HG02588 (cell line): ENCODE measurements around the gene CYP3A7.
"Not testable (repeated sequence)": the region's sequence is repeated elsewhere in the genome, so short reads cannot be mapped to it uniquely, and the experiment has no call there.

ENCODE experiments used
- ATAC-seq: cut with Tn5 transposase; IDR thresholded peaks from one replicate; pipeline ENCODE4 v1.9.1; 2021; ENCODE audit warnings: mild to moderate bottlenecking, moderate library complexity; ENCODE audit not compliant: unreplicated experiment

Gene CYP3A7

DNA sequence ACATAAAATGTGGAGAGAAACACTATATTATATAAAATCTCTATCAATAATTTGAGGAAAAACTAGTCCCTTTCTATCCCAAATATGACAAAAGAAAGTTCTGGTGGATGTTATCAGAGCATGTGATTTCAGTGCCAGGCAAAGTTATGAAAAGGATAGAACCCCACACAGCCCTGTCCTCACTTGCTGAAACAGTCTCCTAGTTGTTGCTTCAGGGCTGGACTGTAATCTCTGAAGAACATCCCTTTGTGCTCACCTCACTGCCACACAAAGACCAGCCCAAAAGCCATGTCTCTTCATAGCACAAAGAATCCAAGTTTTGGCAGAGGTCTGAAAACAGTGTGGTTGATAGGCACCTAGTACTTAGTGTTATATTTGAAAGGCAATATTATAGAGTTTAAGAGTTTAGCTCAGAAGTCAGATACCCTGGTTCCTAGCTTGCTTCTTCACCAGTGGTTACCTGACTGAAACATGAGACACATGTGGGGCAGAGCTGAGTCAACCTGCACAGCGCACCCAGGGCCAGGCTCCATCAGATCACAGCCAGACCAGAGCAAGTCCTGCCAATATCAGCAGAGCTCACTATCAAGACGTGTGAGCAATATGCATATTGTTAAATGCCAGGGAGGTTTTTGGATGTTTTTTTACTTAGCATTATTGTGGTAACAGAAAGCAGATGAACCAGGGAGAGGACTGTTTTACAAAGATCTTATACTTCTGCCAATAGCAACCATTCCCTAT lies 25.0 kb downstream of the CYP3A7 start:
- no peak for ATAC-seq

- ATAC-seq: no peak
Observed at GRCh38 chr7:99709260-99709659, 25.7 kb downstream of the CYP3A7 start.

DNA sequence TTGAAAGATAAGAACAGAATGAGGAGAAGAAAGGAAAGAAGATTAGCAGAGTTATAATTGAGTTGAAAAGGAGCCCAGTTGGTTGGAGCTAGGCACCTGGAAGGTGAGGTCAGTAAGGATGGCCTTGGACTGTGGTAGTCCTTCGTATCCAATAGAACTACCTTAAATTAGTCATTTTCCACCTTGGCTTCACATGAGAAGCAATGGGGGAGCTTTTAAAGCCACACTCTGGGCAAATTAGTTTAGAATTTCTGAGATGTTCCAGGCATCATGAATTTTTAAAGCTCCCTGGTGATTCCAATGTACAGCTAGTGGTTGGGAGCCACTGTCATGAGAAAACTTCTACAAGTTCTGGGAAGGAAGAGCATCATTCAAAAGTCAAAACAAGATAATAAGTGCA lies 27.9 kb downstream of the CYP3A7 start:
- no peak for ATAC-seq

- ATAC-seq: no peak
Observed at GRCh38 chr7:99699946-99700345, 35.0 kb downstream of the CYP3A7 start.

DNA sequence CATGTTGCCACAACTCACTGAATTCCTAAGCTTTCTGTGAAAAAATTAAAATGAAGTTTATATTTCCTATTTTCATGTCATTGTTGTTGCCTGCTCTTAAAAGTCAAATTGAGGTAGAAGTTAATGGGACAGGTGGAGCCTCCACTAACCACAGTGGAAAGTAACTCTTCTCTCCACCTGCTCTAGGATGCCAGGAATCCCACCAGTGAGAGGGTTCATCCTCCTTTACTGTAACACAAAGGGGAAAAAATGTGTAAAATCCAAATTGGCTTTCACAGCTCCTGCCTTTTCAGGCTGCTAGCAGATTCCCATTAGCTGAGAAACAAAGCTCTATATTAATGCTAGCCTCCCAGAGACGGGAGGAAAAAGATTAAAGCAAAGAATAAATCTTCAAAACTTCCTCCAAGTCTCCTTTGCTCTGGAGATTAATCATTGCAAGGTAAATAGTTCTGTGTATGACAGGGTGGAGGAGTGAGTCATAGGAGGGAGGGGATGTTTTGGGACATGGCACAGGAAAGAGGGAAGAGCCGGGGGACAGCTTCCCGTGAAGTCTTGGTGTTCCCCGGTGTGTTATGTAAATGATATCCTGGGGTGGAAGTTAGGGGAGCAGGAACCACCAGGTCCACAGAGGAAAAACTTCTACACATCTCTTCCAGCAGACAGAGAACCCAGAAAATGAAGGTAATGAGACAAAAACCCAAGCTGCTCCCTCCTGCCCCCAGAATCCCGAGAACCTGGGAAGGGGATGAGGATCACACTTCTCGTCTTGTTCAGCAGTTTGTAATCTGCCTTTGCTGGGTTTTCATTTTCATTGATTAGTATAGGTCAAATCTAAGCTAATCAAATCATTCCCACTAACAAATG lies 35.9 kb downstream of the CYP3A7 start:
- not testable (repeated sequence) for ATAC-seq

- ATAC-seq: no peak
Observed at GRCh38 chr7:99694912-99695304, 40.1 kb downstream of the CYP3A7 start.

- ATAC-seq: no peak
Observed at GRCh38 chr7:99694201-99694911, 40.6 kb downstream of the CYP3A7 start.

DNA sequence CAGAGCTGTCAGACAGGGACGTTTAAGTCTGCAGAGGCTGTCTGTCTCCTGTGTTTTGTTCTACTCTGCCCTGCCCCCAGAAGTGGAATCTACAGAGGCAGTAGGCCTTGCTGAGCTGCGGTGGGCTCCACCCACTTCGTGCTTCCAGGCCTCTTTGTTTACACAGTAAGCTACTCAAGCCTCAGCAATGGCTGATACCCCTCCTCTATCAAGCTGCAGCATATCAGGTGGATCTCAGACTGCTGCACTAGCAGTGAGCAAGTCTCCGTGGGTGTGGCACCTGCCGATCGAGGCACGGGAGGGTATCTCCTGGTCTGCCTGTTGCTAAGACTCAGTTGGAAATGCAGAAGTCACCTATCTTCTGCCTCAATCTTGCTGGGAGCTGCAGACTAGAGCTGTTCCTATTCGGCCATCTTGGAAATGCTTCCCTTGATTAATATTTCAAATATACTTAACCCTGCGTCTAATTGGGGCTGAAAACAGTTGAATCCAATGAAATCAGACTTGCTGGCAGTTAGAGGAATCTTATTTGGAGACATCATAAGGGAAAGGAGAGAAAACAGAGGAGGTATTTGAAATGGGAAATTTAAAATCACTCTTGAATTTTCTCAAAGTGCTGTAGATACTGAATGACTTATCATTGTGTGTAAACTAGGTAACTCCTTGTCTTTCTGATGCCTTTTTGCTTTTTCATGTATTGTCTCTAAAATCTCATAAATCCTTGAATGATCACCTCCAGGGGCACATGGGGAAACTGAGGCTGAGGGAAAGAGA lies 41.4 kb downstream of the CYP3A7 start:
- ATAC-seq: no peak

DNA sequence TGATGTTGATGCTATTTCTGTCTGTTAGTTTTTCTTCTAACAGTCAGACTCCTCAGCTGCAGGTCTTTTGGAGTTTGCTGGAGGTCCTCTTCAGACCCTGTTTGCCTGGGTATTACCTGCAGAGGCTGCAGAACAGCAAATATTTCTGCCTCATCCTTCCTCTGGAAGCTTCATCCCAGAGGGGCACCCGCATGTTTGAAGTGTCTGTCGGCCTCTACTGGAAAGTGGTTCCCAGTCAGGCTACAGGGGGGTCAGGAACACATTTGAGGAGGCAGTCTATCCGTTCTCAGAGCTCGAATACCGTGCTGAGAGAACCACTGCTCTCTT lies 41.9 kb downstream of the CYP3A7 start:
- no peak for ATAC-seq

GRCh38 chr7:99692563-99692962 lies 42.4 kb downstream of the CYP3A7 start:
- ATAC-seq: not testable (repeated sequence)

DNA sequence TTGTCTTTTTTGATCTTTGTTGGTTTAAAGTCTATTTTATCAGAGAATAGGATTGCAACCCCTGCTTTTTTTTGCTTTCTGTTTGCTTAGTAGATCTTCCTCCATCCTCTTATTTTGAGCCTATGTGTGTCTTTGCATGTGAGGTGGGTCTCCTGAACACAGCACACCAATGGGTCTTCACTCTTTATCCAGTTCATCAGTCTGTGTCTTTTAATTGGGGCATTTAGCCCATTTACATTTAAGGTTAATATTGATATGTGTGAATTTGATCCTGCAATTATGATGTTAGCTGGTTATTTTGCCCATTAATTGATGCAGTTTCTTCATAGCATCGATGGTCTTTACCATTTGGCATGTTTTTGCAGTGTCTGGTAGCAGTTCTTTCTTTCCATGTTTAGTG lies 43.3 kb downstream of the CYP3A7 start:
- not testable (repeated sequence) for ATAC-seq

DNA sequence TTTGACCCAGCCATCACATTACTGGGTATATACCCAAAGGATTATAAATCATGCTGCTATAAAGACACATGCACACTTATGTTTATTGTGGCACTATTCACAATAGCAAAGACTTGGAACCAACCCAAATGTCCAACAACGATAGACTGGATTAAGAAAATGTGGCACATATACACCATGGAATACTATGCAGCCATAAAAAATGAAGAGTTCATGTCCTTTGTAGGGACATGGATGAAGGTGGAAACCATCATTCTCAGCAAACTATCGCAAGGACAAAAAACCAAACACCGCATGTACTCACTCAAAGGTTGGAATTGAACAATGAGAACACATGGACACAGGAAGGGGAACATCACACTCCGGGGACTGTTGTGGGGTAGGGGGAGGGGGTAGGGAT lies 44.1 kb downstream of the CYP3A7 start:
- ATAC-seq: not testable (repeated sequence)

DNA sequence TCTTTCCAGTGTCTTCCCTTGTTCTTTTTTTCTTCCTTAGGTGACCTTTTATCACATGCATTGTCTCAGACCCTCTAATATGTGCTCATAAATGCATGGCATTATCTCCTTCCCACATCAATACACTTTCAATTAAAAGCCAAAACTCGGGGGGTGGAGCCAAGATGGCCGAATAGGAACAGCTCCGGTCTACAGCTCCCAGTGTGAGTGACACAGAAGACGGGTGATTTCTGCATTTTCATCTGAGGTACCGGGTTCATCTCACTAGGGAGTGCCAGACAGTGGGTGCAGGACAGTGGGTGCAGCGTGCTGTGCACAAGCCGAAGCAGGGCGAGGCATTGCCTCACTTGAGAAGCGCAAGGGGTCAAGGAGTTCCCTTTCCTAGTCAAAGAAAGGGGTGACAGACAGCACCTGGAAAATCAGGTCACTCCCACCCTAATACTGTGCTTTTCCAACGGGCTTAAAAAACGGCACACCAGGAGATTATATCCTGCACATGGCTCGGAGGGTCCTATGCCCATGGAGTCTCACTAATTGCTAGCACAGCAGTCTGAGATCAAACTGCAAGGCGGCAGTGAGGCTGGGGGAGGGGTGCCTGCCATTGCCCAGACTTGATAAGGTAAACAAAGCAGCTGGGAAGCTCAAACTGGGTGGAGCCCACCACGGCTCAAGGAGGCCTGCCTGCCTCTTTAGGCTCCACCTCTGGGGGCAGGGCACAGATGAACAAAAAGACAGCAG lies 49.0 kb downstream of the CYP3A7 start:
- not testable (repeated sequence) for ATAC-seq

- no peak for ATAC-seq
Observed at GRCh38 chr7:99685129-99685758, 49.8 kb downstream of the CYP3A7 start.

- no peak for ATAC-seq
Observed at GRCh38 chr7:99679400-99680191, 55.4 kb downstream of the CYP3A7 start, which contains the start of gene CYP3A5. CYP3A5 (minus strand) TSS chr7:99679996; CDS start chr7:99679896, 100 bp downstream.

GRCh38 chr7:99679032-99679399 lies 56.0 kb downstream of the CYP3A7 start:
- ATAC-seq: no peak

DNA sequence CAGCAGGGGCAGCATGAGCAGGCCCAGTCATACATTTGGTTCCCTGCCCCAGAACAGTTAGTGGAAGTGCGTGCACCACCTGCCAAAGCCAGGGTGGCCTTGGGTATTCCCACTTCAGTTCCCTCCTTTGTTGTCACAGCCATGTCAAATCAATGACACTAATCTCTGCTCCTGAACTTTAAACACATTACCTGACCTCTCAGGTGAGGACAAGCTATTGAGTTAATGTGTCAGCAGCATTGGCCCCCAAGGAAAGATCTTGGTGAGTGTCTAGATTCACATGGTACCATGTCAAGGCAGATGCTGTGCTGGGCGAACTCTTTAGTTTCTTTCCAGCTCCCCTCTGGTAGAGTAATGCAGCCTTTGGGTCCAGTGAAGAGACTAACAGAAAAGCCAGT lies 57.3 kb downstream of the CYP3A7 start:
- ATAC-seq: no peak

- ATAC-seq: no peak
Observed at GRCh38 chr7:99677013-99677647, 57.9 kb downstream of the CYP3A7 start.
